Cardiac septum (tissue), 1 donor: ENCODE results near the gene CEP128. TPM values are rescaled to one million over a fixed set of nuclear protein-coding genes. Genes with fewer than 3 reads are reported as not detected.

ENCODE experiments used
- DNase-seq: peaks from one replicate; pipeline ENCODE4 v3.0.0-alpha.2; 2020; ENCODE audit warnings: low spot score
- intact Hi-C: fragments of 100-400 bp; cut with DNase I; formaldehyde crosslinking; loops from one replicate; pipeline ENCODE4 v1.14.0; 2022
- long read RNA-seq: library from polyadenylated mRNA; unstranded; transcript quantifications from one replicate; pipeline ENCODE4 v2.0.0, GENCODE V29; 2021
- total RNA-seq: library from RNA; stranded (reverse); fragmentation: NEBNext Ultra II Directional; extraction: Animal tissue kit (Norgen Biotek cat#: 25700); gene quantifications from one replicate; pipeline ENCODE4 v1.2.1, GENCODE V29; 2021
- donor health status: DM: no; HTN: no; CAD: no.

CEP128 gene
- 3.0 TPM for total RNA-seq
- long read RNA-seq, full-length matches to known transcripts, result 1 of 3 reads
- long read RNA-seq, partial matches to known transcripts, result 1 of 3 reads
- long read RNA-seq, other reads (novel, unspliced or antisense), result 1 of 3 reads

DNA sequence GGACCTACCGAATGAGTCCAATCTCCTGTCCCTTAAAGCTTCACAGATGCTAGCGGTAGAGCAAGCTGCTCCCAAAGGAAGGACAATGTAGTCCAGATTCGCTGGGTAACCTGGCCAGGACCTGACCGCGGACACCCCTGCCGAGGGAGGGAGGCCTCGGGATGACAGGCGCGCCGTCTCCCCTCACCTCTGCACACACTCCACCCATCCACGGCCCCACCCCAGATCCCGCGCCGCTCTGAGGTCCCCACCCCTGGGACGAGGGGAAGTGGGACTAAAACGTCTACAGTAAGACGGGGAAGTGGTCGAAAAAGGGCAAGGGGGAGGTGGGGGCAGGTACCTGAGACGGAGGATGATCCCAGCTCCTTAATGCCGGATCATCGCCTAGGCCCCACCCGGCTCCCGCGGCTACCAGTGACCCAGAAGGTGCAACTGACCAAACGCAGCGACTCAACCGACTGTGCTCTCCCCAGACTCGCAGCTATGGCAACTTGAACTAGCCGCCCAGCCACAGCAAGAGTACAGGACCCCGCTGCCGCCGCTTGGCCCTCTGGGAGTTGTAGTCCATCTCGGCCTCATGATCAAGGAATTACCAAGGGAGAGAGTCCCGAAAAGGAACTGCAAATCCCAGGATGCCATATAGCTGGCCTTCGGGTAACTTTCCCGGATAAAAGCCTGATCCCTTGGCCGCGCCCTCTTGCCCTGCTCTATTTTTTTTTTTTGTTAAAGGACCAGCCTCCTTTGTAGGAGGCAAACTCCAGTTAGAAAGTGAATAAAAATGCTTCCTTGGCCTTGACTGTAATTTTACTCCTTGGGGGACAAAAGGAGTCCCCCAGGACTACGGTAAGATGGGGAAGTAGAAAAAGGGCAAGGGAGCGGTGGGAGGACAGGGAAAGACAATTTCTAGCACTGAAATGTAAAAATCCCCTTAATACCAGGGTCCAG, at the start of gene CEP128:
Gene CEP128, minus strand, starts transcription at position 498 of the 945 bp plus-strand sequence.
- peak; percentile 96 for DNase-seq
- intact Hi-C loops, result no loop called here

DNA sequence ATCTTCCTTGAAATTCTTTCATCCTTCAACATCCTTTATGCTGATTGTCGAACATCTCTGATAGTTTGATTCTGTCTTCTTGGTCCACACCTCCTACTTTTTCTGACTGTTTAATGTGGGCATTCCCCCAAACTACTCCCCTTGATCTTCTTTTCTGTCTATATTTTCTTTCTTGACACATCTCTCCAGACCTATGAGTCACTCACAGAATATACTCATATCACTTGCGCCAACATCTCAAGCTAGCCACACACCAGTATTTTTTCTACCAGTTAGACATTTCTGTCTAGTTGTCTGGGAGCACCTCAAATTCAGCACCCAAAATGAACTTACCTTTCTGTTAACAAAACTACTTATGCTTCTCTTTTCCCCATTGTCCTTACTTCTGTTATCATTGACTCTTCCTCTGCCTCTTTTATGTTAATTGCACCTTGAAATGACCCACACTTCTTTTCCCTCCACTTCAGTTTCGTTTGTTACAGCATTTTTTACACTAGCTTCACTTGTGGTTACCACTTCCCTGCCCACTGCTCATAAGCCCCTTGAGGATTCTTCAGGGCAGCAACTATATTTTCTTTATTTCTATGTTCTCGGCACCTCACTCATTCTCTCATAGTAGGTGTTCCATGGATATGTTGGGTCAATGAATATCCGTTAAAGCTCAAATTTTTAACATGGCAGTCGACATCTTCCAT, 47.3 kb upstream of the CEP128 start:
- no peak for DNase-seq
- intact Hi-C loops, result no loop called here

DNA sequence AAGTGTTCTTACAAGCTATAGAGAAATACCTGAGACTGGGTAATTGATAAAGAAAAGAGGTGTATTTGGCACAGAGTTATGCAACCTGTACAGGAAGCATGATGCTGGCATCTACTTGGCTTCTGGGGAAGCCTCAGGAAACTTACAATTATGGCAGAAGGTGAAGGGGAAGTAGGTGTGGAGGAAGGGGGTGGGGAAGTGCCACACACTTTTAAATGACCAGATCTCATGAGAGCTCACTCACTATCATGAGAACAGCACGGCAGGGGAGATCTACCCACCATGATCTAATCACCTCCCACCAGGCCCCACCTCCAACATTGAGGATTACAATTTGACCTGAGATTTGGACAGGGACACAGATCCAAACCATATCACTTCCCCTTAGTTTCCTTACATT, 46.7 kb upstream of the CEP128 start:
- no peak for DNase-seq
- intact Hi-C loops, result no loop called here

DNA sequence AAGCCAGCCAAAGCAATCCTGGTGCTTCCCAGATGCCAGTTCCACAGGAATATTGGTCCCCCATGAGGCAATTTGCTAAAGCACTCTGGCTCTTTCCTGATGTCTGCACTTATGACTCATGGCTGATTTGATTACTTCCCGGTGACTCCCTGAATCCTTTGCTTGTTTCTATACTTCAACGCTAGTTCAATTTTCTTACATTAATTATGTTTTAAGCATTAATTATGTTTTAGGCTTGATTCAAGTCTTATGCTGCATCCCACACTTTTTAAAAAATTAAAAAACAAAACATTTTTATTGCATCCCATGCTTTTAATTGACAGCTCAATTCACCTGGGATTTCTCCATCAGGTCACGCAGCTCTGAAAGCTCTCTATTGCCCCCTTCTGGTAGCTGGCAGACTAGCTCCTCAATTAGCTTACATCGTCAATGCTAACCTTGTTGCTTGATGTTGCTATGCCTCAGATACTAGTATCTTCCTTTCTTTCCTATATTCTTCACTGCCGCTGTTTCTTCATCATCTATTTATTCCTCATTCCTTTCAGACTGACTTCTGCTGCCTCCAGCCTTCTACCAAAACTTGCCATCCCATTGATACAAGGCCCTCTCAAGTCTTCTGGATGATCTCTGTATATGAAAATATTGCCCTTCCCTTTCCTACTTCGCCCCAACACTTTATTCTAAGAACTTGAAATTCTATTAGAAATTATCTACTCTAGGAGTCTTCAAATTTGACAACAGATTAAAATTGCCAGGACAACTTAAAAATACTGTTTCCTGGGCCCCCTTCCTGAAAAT, 45.9 kb upstream of the CEP128 start:
- intact Hi-C loops, result loop anchor here (1.0 kb wide), 1 partner anchor 33 kb away; no protein-coding TSS in a partner anchor
- no peak for DNase-seq

DNA sequence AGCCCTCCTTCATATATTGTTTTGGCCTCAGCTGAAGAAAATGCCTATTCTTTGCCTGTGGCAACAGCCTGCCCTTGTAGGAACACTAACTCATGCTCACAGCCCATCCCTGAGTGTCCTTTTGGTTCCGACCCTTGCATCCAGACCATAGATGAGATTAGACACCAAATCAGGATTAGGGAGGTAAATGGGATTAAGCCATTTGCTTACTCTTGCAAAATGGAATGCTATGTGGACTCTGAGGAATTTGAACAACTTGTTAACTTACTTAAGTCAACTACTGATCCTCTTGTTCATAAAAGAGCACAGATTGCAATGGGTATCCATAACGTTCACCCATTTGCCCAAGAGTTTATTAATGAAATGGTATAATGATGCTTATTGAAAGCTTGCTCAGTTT, 41.2 kb upstream of the CEP128 start:
- no peak for DNase-seq
- intact Hi-C loops, result no loop called here

DNA sequence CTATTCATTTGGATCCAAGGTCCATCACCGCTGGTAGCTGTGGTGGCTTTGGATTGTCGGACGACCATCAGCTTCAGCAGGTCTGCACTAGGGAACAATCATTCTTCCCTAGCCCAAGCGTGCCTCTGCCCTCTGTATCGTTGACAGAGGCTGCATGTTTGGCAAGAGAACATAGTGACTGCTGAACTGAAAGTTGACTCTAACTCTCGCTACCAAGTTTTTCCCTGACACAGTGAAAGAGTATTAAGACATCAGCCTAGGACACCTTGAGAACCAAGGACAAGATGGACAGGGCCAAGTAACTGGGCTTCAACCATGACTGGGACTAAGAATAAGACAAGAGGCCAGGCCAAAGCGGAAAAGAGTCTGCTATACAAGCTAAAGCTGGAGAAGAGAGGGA, 40.1 kb upstream of the CEP128 start:
- intact Hi-C loops, result no loop called here
- no peak for DNase-seq

DNA sequence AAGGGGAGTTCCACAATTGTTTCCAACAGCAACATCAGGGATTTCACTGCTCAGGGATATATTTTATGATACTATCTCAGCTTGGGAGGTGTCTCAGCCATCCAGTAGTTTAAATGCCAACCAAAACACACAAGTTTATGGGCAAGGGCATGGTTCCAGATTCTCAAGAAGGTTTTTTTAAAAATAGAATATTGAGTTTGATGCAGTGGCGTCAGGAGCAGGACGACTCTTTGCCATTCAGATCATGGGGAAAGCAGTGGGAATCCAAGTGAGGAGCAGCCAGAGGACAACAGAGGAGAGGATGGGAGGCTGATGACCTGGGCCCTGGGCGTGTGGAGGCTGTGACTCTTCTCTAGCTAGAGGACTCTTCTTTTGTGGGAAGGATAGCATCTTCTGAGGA, 39.6 kb upstream of the CEP128 start:
- DNase-seq, result no peak
- intact Hi-C loops, result no loop called here

DNA sequence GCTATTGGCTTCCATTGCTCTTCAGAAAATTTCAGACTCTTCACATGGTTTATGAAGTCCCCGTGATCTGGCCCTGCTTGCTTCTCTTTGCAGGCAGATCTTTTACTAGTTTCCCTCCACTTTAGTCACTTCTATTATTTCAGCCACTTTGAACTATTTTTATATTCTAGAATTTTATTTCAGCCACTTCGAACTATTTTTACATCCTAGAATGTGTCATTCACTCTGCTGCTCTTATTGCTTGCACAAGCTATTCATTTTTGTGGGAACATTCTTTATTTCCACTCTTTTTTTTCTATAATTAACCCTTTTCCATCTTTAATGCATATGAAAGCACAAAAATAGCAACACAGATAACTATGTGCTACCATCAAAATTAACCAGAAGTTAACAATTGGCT, 38.4 kb upstream of the CEP128 start:
- intact Hi-C loops, result no loop called here
- DNase-seq, result no peak

DNA sequence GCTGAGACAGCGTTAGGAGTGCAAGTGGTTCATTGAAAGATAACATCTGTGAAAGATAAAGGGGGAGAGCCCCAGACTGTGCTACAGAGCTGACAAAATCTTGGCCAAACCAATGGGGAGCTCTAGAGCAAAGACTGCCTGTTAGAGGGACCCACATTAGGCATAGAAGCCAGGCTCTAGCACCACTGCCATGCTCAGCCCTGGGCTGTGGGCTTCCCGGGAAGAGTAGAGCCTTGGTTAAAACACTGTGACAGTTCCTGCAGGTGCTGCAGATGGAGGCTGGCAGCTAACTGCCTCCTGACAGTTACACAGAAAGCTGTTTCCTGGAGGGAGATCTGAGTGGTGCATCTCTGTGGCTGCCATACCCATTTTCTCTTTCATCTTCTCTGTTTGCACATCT, 36.9 kb upstream of the CEP128 start:
- intact Hi-C loops, result no loop called here
- no peak for DNase-seq

DNA sequence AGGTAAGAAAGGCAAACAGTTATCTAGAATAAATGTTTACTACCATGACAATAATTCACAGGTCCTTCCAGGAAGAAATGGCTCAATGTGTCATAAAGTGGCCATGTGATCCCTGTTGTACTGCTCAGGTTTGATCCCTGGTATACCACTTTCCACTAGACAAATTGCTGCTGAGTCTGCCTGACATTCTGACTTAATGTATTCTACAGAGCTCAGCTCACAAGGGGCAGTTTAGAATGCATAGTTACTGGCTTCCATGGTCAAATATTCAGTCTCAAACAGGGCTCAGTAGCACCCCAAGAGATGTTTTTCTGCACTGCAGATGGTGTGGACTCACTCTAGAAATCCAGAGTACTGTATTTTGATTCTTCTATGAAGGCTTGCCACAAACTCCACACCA, 35.7 kb upstream of the CEP128 start:
- no peak for DNase-seq
- intact Hi-C loops, result no loop called here

DNA sequence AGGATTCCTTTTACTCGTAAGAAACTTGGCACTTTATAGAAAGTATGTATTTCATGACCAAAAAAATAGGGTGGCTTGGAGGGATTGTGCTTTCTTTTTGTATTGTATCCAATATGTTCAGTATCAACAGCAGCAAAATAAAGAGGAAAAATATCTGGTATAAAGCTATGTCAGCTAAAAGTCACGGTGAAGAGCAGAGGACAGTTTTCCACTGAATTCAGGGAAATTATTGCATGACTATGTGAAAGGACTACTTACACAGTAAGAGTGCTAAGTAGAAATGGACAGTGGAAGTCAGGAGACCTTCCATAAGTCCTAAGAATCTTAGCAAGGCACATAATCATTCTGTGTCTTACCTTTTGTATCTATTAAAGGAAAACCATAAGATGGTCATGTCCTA, 33.1 kb upstream of the CEP128 start:
- intact Hi-C loops, result no loop called here
- DNase-seq, result no peak

DNA sequence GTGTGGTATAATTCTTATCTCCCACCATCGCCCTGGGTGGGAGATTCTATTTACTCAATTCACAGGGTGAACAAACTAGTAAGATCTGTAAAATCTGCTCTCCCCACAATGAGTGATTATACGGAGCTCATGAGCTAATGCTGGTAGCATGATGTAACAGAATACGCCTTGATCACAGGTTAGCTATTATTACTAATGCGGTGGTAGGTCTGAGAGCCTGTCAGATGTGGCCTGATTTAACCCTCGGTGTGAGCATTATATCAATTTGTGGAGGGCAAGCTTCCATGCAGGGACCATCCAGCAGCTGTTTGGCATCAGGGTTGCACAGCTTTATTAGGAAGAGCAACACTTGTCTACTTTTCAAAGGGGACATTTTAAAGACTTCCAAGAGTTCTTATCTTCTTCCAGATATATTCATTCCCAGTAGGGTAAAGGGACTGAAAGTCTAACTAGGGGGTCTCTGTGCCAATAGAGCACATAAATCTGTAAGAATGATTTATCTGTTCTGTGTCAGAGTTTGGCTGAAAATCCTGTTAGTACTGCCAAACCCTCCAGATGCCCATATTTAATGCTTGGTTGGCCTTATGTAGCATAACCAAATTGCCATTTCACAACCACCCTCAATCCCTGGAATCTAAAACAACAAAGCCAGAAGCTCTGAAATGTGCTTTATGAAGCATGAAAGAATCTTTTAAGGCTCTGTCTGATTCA, 32.5 kb upstream of the CEP128 start:
- intact Hi-C loops, result no loop called here
- DNase-seq, result no peak

DNA sequence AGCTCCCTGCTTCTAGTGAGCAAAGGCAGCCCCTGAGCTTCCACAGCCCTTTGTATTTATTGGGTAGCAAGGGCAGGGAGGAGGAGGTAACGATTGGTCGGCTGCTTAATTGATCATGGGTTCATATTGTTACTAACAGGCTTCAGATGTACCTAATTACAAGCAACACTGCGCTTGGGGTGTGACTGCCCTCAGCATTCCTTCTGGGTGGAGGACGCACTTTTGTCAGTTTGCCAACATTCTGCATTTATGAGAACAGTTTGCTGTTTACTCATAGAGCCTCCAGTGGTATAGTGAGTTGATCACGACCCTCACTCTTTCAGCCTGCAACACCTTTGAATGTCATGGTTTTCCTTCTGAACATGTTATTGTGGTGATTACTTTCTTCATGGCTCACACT, 23.5 kb upstream of the CEP128 start:
- DNase-seq, result no peak
- intact Hi-C loops, result no loop called here

DNA sequence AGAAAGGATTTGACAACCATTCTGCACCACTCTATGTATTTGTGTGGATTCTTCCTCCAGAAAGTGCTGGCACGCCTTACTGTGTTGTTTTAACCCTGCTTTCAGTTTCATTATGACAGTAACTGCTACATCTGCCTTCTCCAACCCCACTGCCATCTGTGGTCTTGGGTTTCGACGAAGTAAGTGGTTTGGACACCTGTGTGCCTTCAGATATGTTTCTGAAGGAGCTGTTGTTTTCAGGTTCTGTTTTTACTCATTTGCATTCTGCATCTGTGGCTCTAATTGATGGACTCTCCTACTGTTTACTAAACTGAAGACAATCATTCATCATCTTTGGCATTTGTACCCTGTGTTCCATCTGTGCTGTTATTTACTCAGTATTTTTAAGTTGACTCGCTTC, 18.0 kb upstream of the CEP128 start:
- intact Hi-C loops, result loop anchor here (10.0 kb wide), 1 partner anchor 215 kb away; no protein-coding TSS in a partner anchor
- DNase-seq, result no peak

DNA sequence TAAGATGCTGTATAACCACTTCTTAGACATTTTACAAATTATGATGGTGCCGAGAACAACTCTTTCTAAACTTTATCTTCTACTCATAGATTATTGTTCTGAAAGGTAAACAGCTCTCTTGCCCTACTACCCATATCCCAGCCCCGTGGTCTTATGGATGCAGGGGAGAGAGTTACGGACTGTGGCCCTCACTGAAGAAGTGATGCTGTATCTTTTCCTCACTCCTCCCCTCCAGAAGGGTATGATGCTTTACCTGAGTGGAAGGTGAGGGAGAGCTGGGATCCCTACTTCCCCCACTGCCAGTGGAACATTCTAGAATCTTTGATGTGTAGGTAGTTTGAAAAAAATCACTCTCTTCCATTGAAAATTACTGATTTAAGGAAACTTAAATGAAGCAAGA, 17.4 kb upstream of the CEP128 start:
- intact Hi-C loops, result loop anchor here (10.0 kb wide), 1 partner anchor 216 kb away; no protein-coding TSS in a partner anchor
- no peak for DNase-seq

DNA sequence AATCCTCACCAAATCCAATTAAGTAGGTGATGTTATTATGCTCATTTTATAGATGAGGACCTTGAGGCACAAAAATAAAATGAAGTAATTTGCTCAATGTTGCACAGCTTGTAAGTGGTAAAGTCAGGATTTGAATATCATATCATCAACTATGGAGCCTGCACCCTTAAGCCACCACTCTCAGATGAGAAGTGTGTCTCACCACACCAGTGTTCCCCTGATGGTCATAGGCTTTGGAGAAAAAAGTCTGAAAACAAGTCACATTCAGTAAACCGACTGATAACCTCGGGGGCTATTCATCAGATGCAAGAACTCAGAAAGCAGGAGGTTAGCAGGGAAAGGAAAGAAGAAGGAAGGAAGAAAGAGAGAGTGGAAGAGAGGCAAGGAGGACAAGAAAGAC, 16.7 kb upstream of the CEP128 start:
- intact Hi-C loops, result loop anchor here (10.0 kb wide), 1 partner anchor 217 kb away; no protein-coding TSS in a partner anchor

DNA sequence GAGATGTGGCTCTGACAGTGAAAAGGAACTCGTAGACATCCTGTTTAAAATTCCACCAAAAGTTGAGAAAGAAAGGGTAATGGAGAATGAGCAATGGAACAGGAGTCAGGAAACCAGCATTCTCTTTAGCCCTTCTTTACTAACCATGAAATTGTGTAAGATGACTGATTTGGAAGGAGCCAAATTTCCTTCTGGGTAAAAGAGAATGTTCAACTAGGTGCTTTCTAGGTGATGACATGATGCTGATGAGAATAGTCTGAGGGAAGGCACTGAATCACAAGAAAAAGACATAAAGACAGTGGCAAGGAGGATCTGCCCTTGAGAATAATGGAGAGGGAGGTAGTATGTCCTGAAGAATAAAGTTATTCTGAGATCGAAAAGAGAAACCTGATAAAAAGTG, 16.1 kb upstream of the CEP128 start:
- intact Hi-C loops, result loop anchor here (10.0 kb wide), 1 partner anchor 217 kb away; no protein-coding TSS in a partner anchor
- DNase-seq, result no peak

More for the DNA sequence above, 16.7 kb upstream of the CEP128 start:
- DNase-seq, result no peak

DNA sequence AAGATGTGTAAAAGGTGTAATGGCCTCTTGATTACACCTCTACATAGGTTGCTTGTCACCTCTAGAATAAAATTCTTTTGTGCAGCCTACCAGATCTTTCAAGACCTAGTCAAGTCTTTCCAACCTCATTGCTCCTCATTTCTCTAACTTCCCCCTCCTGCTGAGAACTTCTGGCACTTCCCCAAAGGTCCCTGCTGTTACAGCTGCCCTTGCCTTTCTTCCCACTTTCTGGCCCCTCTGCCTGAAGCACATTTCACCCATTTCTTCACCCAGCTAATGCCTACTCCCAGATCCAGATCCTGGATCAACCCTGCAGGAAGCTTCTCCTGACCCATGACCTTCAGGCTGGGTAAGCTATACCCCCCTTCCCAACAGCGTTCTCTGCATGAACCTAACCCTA, 15.4 kb upstream of the CEP128 start:
- no peak for DNase-seq
- intact Hi-C loops, result loop anchor here (10.0 kb wide), 1 partner anchor 218 kb away; no protein-coding TSS in a partner anchor

DNA sequence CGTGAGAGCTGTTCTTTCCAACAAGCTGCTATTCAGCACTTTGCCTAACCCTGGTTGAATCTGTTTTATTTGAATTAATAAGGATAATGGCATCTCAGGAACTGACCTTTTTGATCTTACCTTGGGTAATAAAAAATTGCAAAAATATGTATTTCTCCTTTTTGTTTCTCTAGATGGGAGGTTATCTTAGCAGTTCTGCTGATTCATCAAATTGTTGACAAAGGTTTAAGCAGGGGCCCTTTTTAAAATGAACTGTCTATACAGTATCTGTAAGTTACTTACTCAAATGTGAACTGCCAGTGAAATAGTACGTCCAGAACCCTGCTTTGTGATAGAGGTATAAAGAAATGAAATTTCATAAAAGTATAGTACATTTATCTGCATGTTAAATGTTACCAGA, 14.6 kb upstream of the CEP128 start:
- intact Hi-C loops, result loop anchor here (10.0 kb wide), 1 partner anchor 219 kb away; no protein-coding TSS in a partner anchor

More for the DNA sequence above, 14.6 kb upstream of the CEP128 start:
- no peak for DNase-seq
